Heart left ventricle (tissue), 16 donors: ENCODE data around the gene BRD3OS. TPM values are rescaled to one million over a fixed set of nuclear protein-coding genes. Genes with fewer than 3 reads are reported as not detected.

Source experiments
- ATAC-seq, 4 donors: fragments of 200-7000 bp; cut with Tn5 transposase; one replicate each; pipeline ENCODE4 v1.9.1; 2020 to 2022; ENCODE audit warnings: moderate library complexity in 4 of 4, mild to moderate bottlenecking in 3 of 4, moderate number of reproducible peaks in 1 of 4
- DNase-seq, 5 donors: peaks; one replicate each; pipeline ENCODE4 v3.0.0-alpha.2; 2020
- H3K27ac ChIP-seq, 12 donors: fragments of 200-600 bp; sonication (generic) in 4 of 12; one replicate each; pipeline versions ENCODE4 v1.5.0 to v1.8.0; 2016 to 2022; ENCODE audit warnings: mild to moderate bottlenecking in 2 of 12
- H3K27me3 ChIP-seq, 9 donors: fragments of 200-600 bp; sonication (generic) in 2 of 9; one replicate each; pipeline versions ENCODE4 v1.5.1 to v1.8.0; 2016 to 2022; ENCODE audit warnings: mild to moderate bottlenecking in 3 of 9
- H3K36me3 ChIP-seq, 9 donors: fragments of 200-600 bp; sonication (generic) in 2 of 9; one replicate each; pipeline versions ENCODE4 v1.5.0 to v1.8.0; 2018 to 2022; ENCODE audit warnings: mild to moderate bottlenecking in 2 of 9
- H3K4me1 ChIP-seq, 12 donors: fragments of 200-600 bp; sonication (generic) in 4 of 12; one replicate each; pipeline versions ENCODE4 v1.5.0 to v1.8.0; 2016 to 2022; ENCODE audit warnings: mild to moderate bottlenecking in 3 of 12
- H3K4me3 ChIP-seq, 12 donors: fragments of 200-600 bp; sonication (generic) in 4 of 12; one replicate each; pipeline versions ENCODE4 v1.5.0 to v1.8.0; 2017 to 2022; ENCODE audit warnings: mild to moderate bottlenecking in 9 of 12, moderate library complexity in 4 of 12
- H3K9me3 ChIP-seq, 12 donors: fragments of 200-600 bp; sonication (generic) in 4 of 12; one replicate each; pipeline versions ENCODE4 v1.5.0 to v1.8.0; 2016 to 2022; ENCODE audit warnings: mild to moderate bottlenecking in 1 of 12
- POLR2A ChIP-seq, 2 donors: fragments of 450-650 bp; IDR thresholded peaks; one replicate each; pipeline ENCODE4 v1.6.1; 2017; ENCODE audit warnings: antibody characterized with exemption in 2 of 2, mild to moderate bottlenecking in 2 of 2, moderate library complexity in 2 of 2
- WGBS, 4 donors: extraction: QIAGEN DNeasy Blood & Tissue Kit in 2 of 4; methylation state at CpG; one replicate each; pipeline versions ENCODE4 v1.1.5 to v1.1.7; 2013 to 2018; 5-methylcytosine and 5-hydroxymethylcytosine counted together
- intact Hi-C, 10 donors: fragments of 100-400 bp; cut with DNase I; formaldehyde crosslinking; loops; one replicate each; pipeline versions ENCODE4 v1.11.1 to v1.14.2; 2022
- polyA plus RNA-seq, 2 donors: library from polyadenylated mRNA; stranded (reverse); fragments of 200-250 nt; gene quantifications; one replicate each; pipeline ENCODE4 v1.2.3, GENCODE V29; 2013
- total RNA-seq, 9 donors: library from RNA; depleted of rRNA in 2 of 9; stranded (reverse); fragments of >200 nt in 2 of 9; fragmentation: NEBNext Ultra II Directional in 3 of 9; extraction: Animal tissue kit (Norgen Biotek cat#: 25700) in 3 of 9; gene quantifications; one replicate each; pipeline versions ENCODE4 v1.1.0 to v1.2.4, GENCODE V29; 2016 to 2023
- TF ChIP-seq, protein P1 (sequence below), 12 donors: fragments of 200-600 bp; sonication (generic) in 4 of 12; IDR thresholded peaks; one replicate each; pipeline versions ENCODE4 v1.5.0 to v1.8.0; 2018 to 2022; ENCODE audit warnings: antibody characterized with exemption in 12 of 12, mild to moderate bottlenecking in 5 of 12
- donor health status: ischemic (EF 13 %, LVEDD 7.1; RV severe dilation, severe dysfunction).
- donor health status: healthy with polysubstance abuse.
- donor health status: DM: no; HTN: yes; CAD: no.
- donor health status: DM: no; HTN: no; CAD: no.
- donor health status: ischemic (EF 25% LVEDD 6.9; RV normal size, moderate dysfunction).
- donor health status: ischemic (EF 25% LVEDD 5.7; RV mildly dilated, moderate dysfunction).
- donor health status: healthy.
- donor health status: DM: yes; HTN: yes; CAD: no.
- donor health status: ischemic (EF 35%, LVEDD 5.7; RV mildly dilated, moderate dysfunction).
- donor health status: nonischemic (EF 11% LVEDD 7.7; RV severe dilation, severe dysfunction).
- donor health status: DM: yes; HTN: yes; CAD: no.
- donor health status: PGD.
- donor health status: ischemic (EF 29% LVEDD 5.4; RV normal size, mild dysfunction).
- donor health status: nonischemic (EF 23%, LVEDD 6.1; RV moderate dilation, normal function).

BRD3OS gene
- total and polyA plus RNA-seq, 11 donors = 1.8 to 13.8 (median 8.9) TPM

DNA sequence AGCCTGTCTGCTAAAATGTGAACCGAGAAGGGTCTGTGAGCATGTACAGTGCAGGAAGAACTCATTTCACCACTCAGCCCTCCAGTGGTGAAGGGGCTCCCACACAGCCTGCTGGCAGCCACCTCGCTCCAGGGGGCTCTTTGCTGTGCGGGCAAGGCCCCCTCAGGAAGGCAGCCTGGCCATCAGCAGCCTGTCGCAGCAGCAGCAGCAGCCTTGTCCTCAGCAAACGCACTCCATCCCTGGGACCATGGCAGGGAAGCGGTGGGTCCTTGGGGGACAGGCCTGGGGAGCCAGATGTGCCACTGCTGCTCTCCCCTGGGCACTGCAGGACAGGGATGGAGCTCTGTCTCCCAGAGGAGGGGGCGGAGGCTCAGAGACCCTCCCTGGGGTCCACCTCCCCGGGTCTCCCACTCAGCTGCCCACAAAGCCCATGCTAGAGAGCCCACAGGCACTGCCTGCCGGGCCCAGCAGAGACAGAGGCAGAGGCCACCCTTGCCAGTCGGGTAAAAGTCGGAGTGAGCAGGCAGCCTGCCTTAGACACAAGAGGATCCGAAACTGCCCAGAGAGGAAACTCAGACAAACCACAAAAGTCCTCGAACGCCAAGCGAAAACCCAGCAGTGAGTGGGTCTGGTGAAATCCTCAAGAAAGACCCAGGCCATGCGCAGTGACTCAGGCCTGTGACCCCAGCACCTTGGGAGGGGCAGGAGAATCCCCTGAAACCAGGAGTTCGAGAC, 34.5 kb downstream of the BRD3OS start:
- 72 to 85% (median 83%) methylated on average over 14 to 17 of the region's 17 CpGs for WGBS, 4 donors
- TF ChIP-seq POLR2A (IDR thresholded peaks at IDR 0.05) = no peak
- TF ChIP-seq, protein P1, sequence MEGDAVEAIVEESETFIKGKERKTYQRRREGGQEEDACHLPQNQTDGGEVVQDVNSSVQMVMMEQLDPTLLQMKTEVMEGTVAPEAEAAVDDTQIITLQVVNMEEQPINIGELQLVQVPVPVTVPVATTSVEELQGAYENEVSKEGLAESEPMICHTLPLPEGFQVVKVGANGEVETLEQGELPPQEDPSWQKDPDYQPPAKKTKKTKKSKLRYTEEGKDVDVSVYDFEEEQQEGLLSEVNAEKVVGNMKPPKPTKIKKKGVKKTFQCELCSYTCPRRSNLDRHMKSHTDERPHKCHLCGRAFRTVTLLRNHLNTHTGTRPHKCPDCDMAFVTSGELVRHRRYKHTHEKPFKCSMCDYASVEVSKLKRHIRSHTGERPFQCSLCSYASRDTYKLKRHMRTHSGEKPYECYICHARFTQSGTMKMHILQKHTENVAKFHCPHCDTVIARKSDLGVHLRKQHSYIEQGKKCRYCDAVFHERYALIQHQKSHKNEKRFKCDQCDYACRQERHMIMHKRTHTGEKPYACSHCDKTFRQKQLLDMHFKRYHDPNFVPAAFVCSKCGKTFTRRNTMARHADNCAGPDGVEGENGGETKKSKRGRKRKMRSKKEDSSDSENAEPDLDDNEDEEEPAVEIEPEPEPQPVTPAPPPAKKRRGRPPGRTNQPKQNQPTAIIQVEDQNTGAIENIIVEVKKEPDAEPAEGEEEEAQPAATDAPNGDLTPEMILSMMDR (IDR thresholded peaks at IDR 0.05) = no peak
- H3K36me3 ChIP-seq = no peaks in the 10 kb centered on the region
- peak in 2 of 5 donors; percentile 39 to 66 for DNase-seq
- H3K4me3 ChIP-seq = no peak overlapping the region
- no peaks in the 10 kb centered on the region for H3K9me3 ChIP-seq
- peaks cover 13 to 99% (median 79%) of the 10 kb centered on the region in 12 donors for H3K4me1 ChIP-seq
- intact Hi-C loops = loop anchor here in 2 of 10 donors (5.0 to 10.0 kb wide), 2 partner anchors 33 to 75 kb away; partner anchors contain the start of genes BRD3OS (in 1 of the 2) and WDR5 (in 1 of the 2)
- ATAC-seq = peak in 1 of 4 donors; percentile 3
- no peaks in the 10 kb centered on the region for H3K27me3 ChIP-seq
- peak overlapping the region in 1 of 12 donors; percentile 32 for H3K27ac ChIP-seq

DNA sequence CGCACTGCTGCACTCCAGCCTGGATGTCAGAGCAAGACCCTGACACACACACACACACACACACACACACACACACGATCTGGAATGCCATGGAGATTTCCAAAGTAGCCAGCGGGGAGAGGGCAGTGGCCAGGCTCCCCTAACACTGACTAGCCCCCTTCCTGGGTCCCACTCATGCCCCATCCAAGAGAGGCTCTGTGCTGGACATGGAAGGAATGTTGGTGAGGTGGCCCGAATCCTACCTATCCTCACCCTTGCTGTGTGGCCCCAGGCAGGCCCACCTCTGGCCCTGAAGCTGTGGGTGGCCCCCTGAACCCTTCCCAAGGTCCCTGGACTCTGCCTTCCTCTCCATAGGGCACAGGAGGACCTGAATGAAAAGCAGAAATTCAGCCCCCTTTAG, 35.3 kb downstream of the BRD3OS start:
- ATAC-seq = no peak
- Histone ChIP-seq H3K27me3 (no peaks in the 10 kb centered on the region), H3K27ac (no peak overlapping the region), H3K9me3 (no peaks in the 10 kb centered on the region), H3K4me3 (no peak overlapping the region), H3K36me3 (no peaks in the 10 kb centered on the region), H3K4me1 (peaks cover 8 to 99% (median 81%) of the 10 kb centered on the region in 12 donors)
- no peak for DNase-seq
- 66 to 78% (median 75%) methylated on average over 3 to 4 of the region's 4 CpGs for WGBS, 4 donors
- intact Hi-C loops = loop anchor here in 2 of 10 donors (5.0 to 10.0 kb wide), 2 partner anchors 33 to 74 kb away; partner anchors contain the start of genes BRD3OS (in 1 of the 2) and WDR5 (in 1 of the 2)
- no peak for TF ChIP-seq POLR2A (IDR thresholded peaks at IDR 0.05)
- TF ChIP-seq, protein P1 (IDR thresholded peaks at IDR 0.05) = no peak

DNA sequence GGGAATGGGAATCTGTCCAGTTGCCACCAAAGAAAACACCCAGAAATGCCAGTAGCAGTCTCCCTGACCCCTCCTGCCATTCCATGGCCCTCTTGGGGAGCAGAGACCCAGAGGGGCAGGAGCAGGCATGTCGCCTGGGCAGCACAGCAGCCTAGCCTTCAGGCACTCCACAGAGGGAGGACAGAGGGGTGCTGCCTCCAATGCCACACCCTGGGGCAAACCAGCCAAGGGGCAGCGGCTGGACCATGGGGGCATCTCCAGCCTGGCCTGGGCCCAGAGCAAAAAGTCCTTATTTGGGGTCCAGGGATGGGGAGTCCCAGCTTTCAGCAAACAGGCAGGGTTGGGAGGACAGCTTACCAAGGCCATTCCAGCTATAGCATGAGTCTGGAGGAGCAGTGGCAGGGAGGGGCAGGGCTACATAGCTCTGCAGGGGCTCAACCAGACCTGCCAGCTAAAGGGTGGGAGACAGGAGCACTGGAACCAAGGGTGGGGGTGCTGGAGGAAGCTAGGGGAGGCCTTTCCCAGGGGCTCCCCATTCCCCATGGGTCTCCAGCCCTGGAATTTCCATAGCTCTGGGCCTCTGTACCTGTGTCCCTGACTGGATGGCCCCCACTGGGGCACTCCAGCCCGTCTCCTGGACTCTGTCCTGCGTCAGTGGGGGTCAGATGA, 35.9 kb downstream of the BRD3OS start:
- Histone ChIP-seq H3K4me3 (no peak overlapping the region), H3K27me3 (no peaks in the 10 kb centered on the region), H3K4me1 (peaks cover 4 to 99% (median 81%) of the 10 kb centered on the region in 12 donors), H3K27ac (no peak overlapping the region), H3K36me3 (no peaks in the 10 kb centered on the region), H3K9me3 (no peaks in the 10 kb centered on the region)
- 87 to 100% (median 96%) methylated on average over 1 to 4 of the region's 4 CpGs for WGBS, 4 donors
- DNase-seq (no peak), ATAC-seq (no peak)
- intact Hi-C loops = loop anchor here in 2 of 10 donors (5.0 to 10.0 kb wide), 2 partner anchors 34 to 74 kb away; partner anchors contain the start of genes BRD3OS (in 1 of the 2) and WDR5 (in 1 of the 2)
- TF ChIP-seq POLR2A (IDR thresholded peaks at IDR 0.05) = no peak
- TF ChIP-seq, protein P1 (IDR thresholded peaks at IDR 0.05) = no peak
